GM12878 (cell line): ENCODE results near the gene PTGDR2. TPM values are rescaled to one million over a fixed set of nuclear protein-coding genes. Genes with fewer than 3 reads are reported as not detected.

ENCODE experiments used
- ATAC-seq: fragments of 200-7000 bp; cut with Tn5 transposase; 3 replicates; pipeline ENCODE4 v1.9.1; 2020; ENCODE audit warnings: mild to moderate bottlenecking, moderate library complexity
- BruUV-seq: library from RNA; stranded (reverse); fragments of 400-500 nt; replicated peaks from 2 replicates; lab custom pipeline; 2021; lab: Mats Ljungman, UMichigan
- CTCF ChIA-PET: fragments of 300-600 bp; sonication (Branson Sonifier 250); formaldehyde crosslinking; extraction: SDS; loops from one replicate; lab custom pipeline; 2021; ENCODE audit warnings: inconsistent platforms; lab: Yijun Ruan, JAX
- POLR2A ChIA-PET: fragments of 350-600 bp; formaldehyde crosslinking; extraction: SDS; loops from one replicate; lab custom pipeline; 2021; ENCODE audit warnings: inconsistent platforms; lab: Charles Lee
- RAD21 ChIA-PET: fragments of 300-600 bp; sonication (Branson Sonifier 250); formaldehyde crosslinking; loops from one replicate; lab custom pipeline; 2023; ENCODE audit warnings: antibody characterized with exemption; ENCODE audit not compliant: unreplicated experiment; lab: Charles Lee
- SMC1A ChIA-PET: fragments of 300-600 bp; sonication (Branson Sonifier 250); formaldehyde crosslinking; loops from one replicate; lab custom pipeline; 2023; ENCODE audit not compliant: unreplicated experiment, uncharacterized antibody; lab: Charles Lee
- DNase-seq: peaks from one replicate; pipeline ENCODE4 v3.0.0-alpha.2; 2011; ENCODE audit warnings: low read depth, low spot score
- FAIRE-seq: peaks from 3 replicates; lab custom pipeline; 2011; peaks lifted over from hg19 to GRCh38; lab: Jason Lieb, UNC
- H2AFZ ChIP-seq: 2 replicates; pipeline ENCODE4 v1.6.0; 2011; ENCODE audit warnings: low read depth, low read length, control low read depth; ENCODE audit not compliant: control insufficient read depth
- H3K27ac ChIP-seq: 2 replicates; pipeline ENCODE4 v1.5.1; 2011; ENCODE audit warnings: control low read depth; ENCODE audit not compliant: control insufficient read depth, insufficient read depth
- H3K27me3 ChIP-seq, 2 experiments: replicated peaks in 1 of 2; 2 replicates each; pipeline versions ENCODE4 v1.6.0 to v1.6.1; 2011; ENCODE audit warnings: low read length in 1 of 2; ENCODE audit not compliant: control insufficient read depth in 2 of 2, insufficient read depth in 2 of 2
- H3K36me3 ChIP-seq, 2 experiments: 2 replicates each; pipeline ENCODE4 v1.5.1; 2011; ENCODE audit warnings: low read length in 1 of 2; ENCODE audit not compliant: control insufficient read depth in 2 of 2, insufficient read depth in 2 of 2
- H3K4me1 ChIP-seq: 2 replicates; pipeline ENCODE4 v1.6.1; 2011; ENCODE audit warnings: mild to moderate bottlenecking, low read length, moderate library complexity, mixed read lengths; ENCODE audit not compliant: control insufficient read depth, insufficient read depth
- H3K4me2 ChIP-seq: 2 replicates; pipeline ENCODE4 v1.6.0; 2011; ENCODE audit warnings: control low read depth; ENCODE audit not compliant: control insufficient read depth, insufficient read depth
- H3K4me3 ChIP-seq: fragments of 200-600 bp; sonication (generic); 2 replicates; pipeline ENCODE4 v1.5.1; 2016
- H3K79me2 ChIP-seq: 2 replicates; pipeline ENCODE4 v1.6.0; 2011; ENCODE audit warnings: low read length; ENCODE audit not compliant: control insufficient read depth, insufficient read depth
- H3K9ac ChIP-seq: 2 replicates; pipeline ENCODE4 v1.8.0; 2011; ENCODE audit warnings: low read length, control low read depth, mixed read lengths; ENCODE audit not compliant: control insufficient read depth, insufficient read depth
- H3K9me3 ChIP-seq: replicated peaks from 3 replicates; pipeline ENCODE4 v1.5.1; 2011; ENCODE audit warnings: mild to moderate bottlenecking, low read length; ENCODE audit not compliant: control insufficient read depth, insufficient read depth
- H4K20me1 ChIP-seq: 2 replicates; pipeline ENCODE4 v1.6.0; 2011; ENCODE audit not compliant: control insufficient read depth, insufficient read depth
- BMI1 ChIP-seq: fragments of 450-650 bp; IDR thresholded peaks from 2 replicates; pipeline ENCODE4 v1.6.1; 2016; ENCODE audit warnings: mild to moderate bottlenecking, moderate library complexity, borderline replicate concordance
- EGR1 ChIP-seq, 2 experiments: IDR thresholded peaks; 1 replicate in 1 of 2; 2 replicates in 1 of 2; pipeline ENCODE4 v1.6.1; 2011 to 2012; ENCODE audit warnings: low read depth in 2 of 2, low read length in 2 of 2, borderline replicate concordance in 1 of 2, mild to moderate bottlenecking in 1 of 2, moderate library complexity in 1 of 2
- JUND ChIP-seq: IDR thresholded peaks from 2 replicates; pipeline ENCODE4 v1.6.1; 2012; ENCODE audit warnings: low read depth, mild to moderate bottlenecking, low read length, improper control_type of control experiment, moderate library complexity
- KDM1A ChIP-seq: fragments of 200-600 bp; sonication (generic); IDR thresholded peaks from 2 replicates; pipeline ENCODE4 v1.6.1; 2016; ENCODE audit warnings: borderline replicate concordance
- MYC ChIP-seq: IDR thresholded peaks from 2 replicates; pipeline ENCODE4 v1.6.1; 2011; ENCODE audit warnings: mild to moderate bottlenecking, low read length, moderate library complexity, inconsistent platforms; ENCODE audit not compliant: insufficient read depth, insufficient replicate concordance, insufficient read length, severe bottlenecking
- NFXL1 ChIP-seq: fragments of 450-650 bp; IDR thresholded peaks from 2 replicates; pipeline ENCODE4 v1.6.1; 2017; ENCODE audit warnings: antibody characterized with exemption, mild to moderate bottlenecking, borderline replicate concordance
- TBL1XR1 ChIP-seq: IDR thresholded peaks from 2 replicates; pipeline ENCODE4 v1.6.1; 2012; ENCODE audit warnings: low read depth, low read length, improper control_type of control experiment
- WGBS: methylation state at CpG from one replicate; pipeline ENCODE4 v1.1.6; 2016; ENCODE audit warnings: low lambda C conversion rate; ENCODE audit not compliant: insufficient replicate concordance, insufficient coverage; ENCODE audit errors: missing lambda C conversion rate; 5-methylcytosine and 5-hydroxymethylcytosine counted together
- in situ Hi-C: fragments of 300-500 bp; cut with MboI; formaldehyde crosslinking; loops from 9 replicates; pipeline ENCODE4 v1.14.3; 2018; ENCODE audit warnings: mixed read lengths
- intact Hi-C: fragments of 100-400 bp; cut with micrococcal nuclease; formaldehyde crosslinking; loops from one replicate; pipeline ENCODE4 v1.14.2; 2022; ENCODE audit not compliant: unreplicated experiment
- polyA plus RNA-seq, 11 experiments: library from polyadenylated mRNA; depleted of rRNA in 4 of 11; unstranded in 6 of 11; stranded (reverse) in 5 of 11; fragments of >200 nt; fragmentation: Nextera tagmentation in 4 of 11; fragmentation: Illumina TruSeq in 1 of 11; extraction: Ambion mirVana in 4 of 11; extraction: Trizol in 1 of 11; gene quantifications; 1 replicate in 1 of 11; 2 replicates in 10 of 11; pipeline versions ENCODE4 v1.2.1 to v1.2.3, GENCODE V29; 2011 to 2016; ENCODE audit warnings: inconsistent platforms in 2 of 11, missing spikeins in 2 of 11, low read depth in 1 of 11
- total RNA-seq, 4 experiments: library from RNA; depleted of rRNA in 3 of 4; stranded (reverse); fragments of >200 nt in 3 of 4; fragmentation: Illumina TruSeq in 1 of 4; extraction: Trizol in 1 of 4; gene quantifications; 2 replicates each; pipeline versions ENCODE4 v1.2.1 to v1.2.3, GENCODE V29; 2013 to 2021
- TF ChIP-seq, protein P1 (sequence below): fragments of 450-650 bp; formaldehyde crosslinking; IDR thresholded peaks from 2 replicates; pipeline ENCODE4 v1.4.0; 2022; ENCODE audit warnings: mild to moderate bottlenecking, moderate library complexity
- TF ChIP-seq, protein P2 (sequence below): fragments of 450-650 bp; formaldehyde crosslinking; IDR thresholded peaks from 2 replicates; pipeline ENCODE4 v1.4.0; 2020; ENCODE audit warnings: mild to moderate bottlenecking, moderate library complexity
- TF ChIP-seq, protein P3 (sequence below): fragments of 450-650 bp; IDR thresholded peaks from 2 replicates; pipeline ENCODE4 v1.6.1; 2017; ENCODE audit warnings: mild to moderate bottlenecking, moderate library complexity

The PTGDR2 gene
- total and polyA plus RNA-seq, 10 of the 15 experiments (the other 5 are each of a cell fraction or from before 2014, with no cell fraction given): 0.01 to 0.28 (median 0.15) TPM; not detected in 6

DNA sequence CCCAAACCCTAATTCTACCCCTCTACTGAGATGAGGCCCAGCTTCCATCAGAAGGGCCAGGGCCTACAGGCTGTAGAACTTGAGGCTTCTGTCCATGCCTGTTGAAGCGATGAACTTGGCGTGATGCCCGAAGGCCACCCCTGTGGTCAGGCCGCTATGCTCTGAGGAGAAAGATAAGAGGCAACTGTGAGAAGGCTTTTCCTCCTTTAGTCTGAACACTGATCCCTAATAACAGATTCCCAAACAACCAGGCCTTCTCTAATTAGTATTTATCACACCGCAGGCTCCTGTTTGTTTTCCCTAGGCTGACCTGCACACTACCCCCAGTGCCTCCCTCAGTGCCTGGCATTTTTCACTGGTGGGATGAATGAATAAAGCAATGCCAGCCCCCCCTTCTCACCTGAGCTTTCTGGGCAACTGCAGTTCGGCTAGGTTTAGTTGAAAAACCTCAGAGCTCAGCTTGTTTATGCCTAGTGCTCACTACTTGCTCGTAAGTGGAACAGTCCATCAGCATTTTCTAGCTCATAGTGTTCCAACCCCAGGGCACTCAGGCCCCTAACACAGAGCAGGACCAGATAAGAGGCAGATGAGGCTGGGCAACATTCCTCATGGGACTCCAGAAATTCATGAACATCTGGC is 35.5 kb upstream of the PTGDR2 start (continued):
- TF ChIP-seq MYC (no peak), JUND (no peak)

DNA sequence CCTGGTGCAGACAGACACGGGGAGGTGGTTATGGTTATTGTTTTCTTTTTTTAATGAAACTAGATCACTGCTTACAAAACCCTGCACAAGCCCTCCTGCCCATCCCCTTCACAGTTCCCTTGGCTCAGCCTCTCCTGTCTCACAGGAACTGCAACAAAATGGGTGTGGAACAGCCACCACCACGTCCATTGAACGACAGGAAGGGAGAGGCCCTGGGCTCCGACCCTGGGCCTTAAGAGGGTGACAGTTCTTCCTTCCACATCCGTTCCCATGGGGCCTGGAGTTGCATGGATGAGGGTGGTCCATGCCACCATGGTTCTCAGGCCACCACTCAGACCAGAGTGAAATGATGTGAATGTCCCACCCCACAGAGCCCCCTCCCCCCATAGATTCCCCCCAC is 34.9 kb upstream of the PTGDR2 start:
- Histone ChIP-seq H3K4me1 (no peaks in the 10 kb centered on the region), H3K36me3 (peaks cover 9 to 26% of the 10 kb centered on the region in 2 experiments), H3K9ac (no peak overlapping the region), H2AFZ (no peak overlapping the region), H3K27ac (no peak overlapping the region), H3K4me2 (no peak overlapping the region), H4K20me1 (no peaks in the 10 kb centered on the region), H3K9me3 (no peaks in the 10 kb centered on the region), H3K79me2 (no peaks in the 10 kb centered on the region), H3K4me3 (no peak overlapping the region), H3K27me3 (no peaks in the 10 kb centered on the region)
- POLR2A ChIA-PET: interaction anchor here (0.6 kb wide), 2 partner anchors 41 to 115 kb away, joined by 3 to 5 read pairs; no protein-coding TSS in a partner anchor
- in situ Hi-C loops (loop anchor here (5.0 kb wide), 1 partner anchor 118 kb away; no protein-coding TSS in a partner anchor), intact Hi-C loops (no loop called here)
- DNase-seq (no peak), ATAC-seq (no peak), FAIRE-seq (no peak)
- RAD21 ChIA-PET: no interaction called here
- WGBS: 50% methylated on average over 5 of the region's 5 CpGs
- no TSS peak for BruUV-seq
- CTCF ChIA-PET: interaction anchor here (4.2 to 7.1 kb wide), 2 partner anchors 9 to 59 kb away, joined by 51 to 108 read pairs; no protein-coding TSS in a partner anchor
- SMC1A ChIA-PET: no interaction called here
- TF ChIP-seq EGR1 (IDR thresholded peaks at IDR 0.05; ENCODE audit: borderline replicate concordance in 1 of 2, low read depth in 2 of 2, low read length in 2 of 2) (no peak), TBL1XR1 (no peak), NFXL1 (no peak), KDM1A (no peak), BMI1 (no peak)
- TF ChIP-seq, protein P1, sequence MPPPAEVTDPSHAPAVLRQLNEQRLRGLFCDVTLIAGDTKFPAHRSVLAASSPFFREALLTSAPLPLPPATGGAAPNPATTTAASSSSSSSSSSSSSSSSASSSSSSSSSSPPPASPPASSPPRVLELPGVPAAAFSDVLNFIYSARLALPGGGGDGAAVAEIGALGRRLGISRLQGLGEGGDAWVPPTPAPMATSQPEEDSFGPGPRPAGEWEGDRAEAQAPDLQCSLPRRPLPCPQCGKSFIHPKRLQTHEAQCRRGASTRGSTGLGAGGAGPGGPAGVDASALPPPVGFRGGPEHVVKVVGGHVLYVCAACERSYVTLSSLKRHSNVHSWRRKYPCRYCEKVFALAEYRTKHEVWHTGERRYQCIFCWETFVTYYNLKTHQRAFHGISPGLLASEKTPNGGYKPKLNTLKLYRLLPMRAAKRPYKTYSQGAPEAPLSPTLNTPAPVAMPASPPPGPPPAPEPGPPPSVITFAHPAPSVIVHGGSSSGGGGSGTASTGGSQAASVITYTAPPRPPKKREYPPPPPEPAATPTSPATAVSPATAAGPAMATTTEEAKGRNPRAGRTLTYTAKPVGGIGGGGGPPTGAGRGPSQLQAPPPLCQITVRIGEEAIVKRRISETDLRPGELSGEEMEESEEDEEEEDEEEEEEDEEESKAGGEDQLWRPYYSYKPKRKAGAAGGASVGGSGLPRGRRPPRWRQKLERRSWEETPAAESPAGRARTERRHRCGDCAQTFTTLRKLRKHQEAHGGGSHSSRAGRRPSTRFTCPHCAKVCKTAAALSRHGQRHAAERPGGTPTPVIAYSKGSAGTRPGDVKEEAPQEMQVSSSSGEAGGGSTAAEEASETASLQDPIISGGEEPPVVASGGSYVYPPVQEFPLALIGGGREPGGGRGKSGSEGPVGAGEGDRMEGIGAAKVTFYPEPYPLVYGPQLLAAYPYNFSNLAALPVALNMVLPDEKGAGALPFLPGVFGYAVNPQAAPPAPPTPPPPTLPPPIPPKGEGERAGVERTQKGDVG (CRISPR knock-in tag): no peak
- TF ChIP-seq, protein P2, sequence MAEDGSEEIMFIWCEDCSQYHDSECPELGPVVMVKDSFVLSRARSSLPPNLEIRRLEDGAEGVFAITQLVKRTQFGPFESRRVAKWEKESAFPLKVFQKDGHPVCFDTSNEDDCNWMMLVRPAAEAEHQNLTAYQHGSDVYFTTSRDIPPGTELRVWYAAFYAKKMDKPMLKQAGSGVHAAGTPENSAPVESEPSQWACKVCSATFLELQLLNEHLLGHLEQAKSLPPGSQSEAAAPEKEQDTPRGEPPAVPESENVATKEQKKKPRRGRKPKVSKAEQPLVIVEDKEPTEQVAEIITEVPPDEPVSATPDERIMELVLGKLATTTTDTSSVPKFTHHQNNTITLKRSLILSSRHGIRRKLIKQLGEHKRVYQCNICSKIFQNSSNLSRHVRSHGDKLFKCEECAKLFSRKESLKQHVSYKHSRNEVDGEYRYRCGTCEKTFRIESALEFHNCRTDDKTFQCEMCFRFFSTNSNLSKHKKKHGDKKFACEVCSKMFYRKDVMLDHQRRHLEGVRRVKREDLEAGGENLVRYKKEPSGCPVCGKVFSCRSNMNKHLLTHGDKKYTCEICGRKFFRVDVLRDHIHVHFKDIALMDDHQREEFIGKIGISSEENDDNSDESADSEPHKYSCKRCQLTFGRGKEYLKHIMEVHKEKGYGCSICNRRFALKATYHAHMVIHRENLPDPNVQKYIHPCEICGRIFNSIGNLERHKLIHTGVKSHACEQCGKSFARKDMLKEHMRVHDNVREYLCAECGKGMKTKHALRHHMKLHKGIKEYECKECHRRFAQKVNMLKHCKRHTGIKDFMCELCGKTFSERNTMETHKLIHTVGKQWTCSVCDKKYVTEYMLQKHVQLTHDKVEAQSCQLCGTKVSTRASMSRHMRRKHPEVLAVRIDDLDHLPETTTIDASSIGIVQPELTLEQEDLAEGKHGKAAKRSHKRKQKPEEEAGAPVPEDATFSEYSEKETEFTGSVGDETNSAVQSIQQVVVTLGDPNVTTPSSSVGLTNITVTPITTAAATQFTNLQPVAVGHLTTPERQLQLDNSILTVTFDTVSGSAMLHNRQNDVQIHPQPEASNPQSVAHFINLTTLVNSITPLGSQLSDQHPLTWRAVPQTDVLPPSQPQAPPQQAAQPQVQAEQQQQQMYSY: no peak
- TF ChIP-seq, protein P3, sequence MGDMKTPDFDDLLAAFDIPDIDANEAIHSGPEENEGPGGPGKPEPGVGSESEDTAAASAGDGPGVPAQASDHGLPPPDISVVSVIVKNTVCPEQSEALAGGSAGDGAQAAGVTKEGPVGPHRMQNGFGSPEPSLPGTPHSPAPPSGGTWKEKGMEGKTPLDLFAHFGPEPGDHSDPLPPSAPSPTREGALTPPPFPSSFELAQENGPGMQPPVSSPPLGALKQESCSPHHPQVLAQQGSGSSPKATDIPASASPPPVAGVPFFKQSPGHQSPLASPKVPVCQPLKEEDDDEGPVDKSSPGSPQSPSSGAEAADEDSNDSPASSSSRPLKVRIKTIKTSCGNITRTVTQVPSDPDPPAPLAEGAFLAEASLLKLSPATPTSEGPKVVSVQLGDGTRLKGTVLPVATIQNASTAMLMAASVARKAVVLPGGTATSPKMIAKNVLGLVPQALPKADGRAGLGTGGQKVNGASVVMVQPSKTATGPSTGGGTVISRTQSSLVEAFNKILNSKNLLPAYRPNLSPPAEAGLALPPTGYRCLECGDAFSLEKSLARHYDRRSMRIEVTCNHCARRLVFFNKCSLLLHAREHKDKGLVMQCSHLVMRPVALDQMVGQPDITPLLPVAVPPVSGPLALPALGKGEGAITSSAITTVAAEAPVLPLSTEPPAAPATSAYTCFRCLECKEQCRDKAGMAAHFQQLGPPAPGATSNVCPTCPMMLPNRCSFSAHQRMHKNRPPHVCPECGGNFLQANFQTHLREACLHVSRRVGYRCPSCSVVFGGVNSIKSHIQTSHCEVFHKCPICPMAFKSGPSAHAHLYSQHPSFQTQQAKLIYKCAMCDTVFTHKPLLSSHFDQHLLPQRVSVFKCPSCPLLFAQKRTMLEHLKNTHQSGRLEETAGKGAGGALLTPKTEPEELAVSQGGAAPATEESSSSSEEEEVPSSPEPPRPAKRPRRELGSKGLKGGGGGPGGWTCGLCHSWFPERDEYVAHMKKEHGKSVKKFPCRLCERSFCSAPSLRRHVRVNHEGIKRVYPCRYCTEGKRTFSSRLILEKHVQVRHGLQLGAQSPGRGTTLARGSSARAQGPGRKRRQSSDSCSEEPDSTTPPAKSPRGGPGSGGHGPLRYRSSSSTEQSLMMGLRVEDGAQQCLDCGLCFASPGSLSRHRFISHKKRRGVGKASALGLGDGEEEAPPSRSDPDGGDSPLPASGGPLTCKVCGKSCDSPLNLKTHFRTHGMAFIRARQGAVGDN: no peak
